ENCODE measurements around the gene NPR1.

- TF ChIP-seq CTCF (IDR thresholded peaks at IDR 0.05) (no peak), POLR2AphosphoS5 (IDR thresholded peaks at IDR 0.05) (no peak), POLR2A (IDR thresholded peaks at IDR 0.05) (no peak)
Observed at GRCh38 chr1:153741986-153742385, 63.5 kb downstream of the NPR1 start.

All from breast epithelium (tissue), 3 donors.